ENCODE measurements around the gene PAPOLB. TPM values are rescaled to one million over a fixed set of nuclear protein-coding genes. Genes with fewer than 3 reads are reported as not detected.
A peak's percentile ranks its signal among the peaks of the same experiment; 100 is the strongest.

PAPOLB gene
- total RNA-seq, 2 experiments from 2014 or later = 0.08 TPM; not detected in 1

- Mint-ChIP-seq H3K4me3 (no peak overlapping the region), H3K36me3 (ENCODE audit: low read depth) (no peaks in the 10 kb centered on the region), H3K27me3 (ENCODE audit: low read depth) (peaks cover 20% of the 10 kb centered on the region), H3K4me1 (ENCODE audit: low read depth) (peaks cover 14% of the 10 kb centered on the region), H3K9me3 (ENCODE audit: insufficient read depth) (no peaks in the 10 kb centered on the region), H3K27ac (no peak overlapping the region)
- DNase-seq = no peak
- ATAC-seq = no peak
- CTCF ChIA-PET = no interaction called here
- POLR2A ChIA-PET = no interaction called here
Measured at GRCh38 chr7:4854916-4855315, 6.9 kb downstream of the PAPOLB start.

DNA sequence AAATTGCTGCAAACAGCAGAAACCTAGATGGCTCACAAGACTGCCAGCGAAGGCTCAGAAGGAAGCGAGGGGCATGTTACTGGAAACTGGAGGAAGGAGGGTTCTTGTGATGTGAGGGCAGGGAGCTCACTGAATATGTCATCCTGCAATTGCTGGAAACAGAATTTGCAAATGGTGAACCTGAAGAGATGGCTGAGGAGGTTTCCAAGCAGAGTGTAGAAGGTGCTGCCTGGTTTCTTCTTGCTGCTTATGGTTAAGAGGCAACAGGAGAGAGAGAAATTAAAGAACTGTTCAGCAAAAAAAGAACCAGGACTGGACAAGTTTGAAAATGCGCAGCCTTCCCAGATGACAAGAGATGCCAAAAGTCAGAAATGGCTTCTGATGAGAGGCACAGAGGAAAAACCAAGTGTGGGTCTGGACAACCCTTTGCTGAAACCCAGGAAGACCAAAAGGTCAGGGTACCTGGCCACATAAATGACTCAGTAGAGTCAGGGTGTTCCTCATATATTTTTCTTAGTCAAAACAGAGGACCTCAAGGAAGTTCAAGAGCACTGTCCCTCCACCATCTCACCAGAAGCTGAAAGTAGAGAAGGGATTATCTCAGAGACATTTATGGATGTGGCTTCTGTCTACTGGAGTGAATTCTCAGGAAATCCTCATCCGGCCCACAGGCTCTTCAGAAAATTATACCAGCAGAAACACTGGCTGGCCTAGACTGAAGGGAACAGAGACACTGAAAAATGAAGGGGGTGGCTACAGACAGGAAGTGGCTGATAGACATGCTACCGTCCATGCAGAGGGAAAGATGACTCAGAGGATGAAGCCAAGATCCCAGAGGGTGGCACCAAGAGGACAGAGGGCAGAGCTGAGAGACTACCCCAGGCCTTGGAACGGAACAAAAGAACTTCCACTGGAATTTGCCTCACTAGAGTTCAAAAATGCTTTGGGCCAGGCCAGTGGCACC is 10.1 kb downstream of the PAPOLB start:
- Mint-ChIP-seq H3K9me3 (ENCODE audit: insufficient read depth) (no peaks in the 10 kb centered on the region), H3K4me3 (no peak overlapping the region), H3K36me3 (ENCODE audit: low read depth) (no peaks in the 10 kb centered on the region), H3K4me1 (ENCODE audit: low read depth) (peaks cover 14% of the 10 kb centered on the region), H3K27me3 (ENCODE audit: low read depth) (peaks cover 5% of the 10 kb centered on the region), H3K27ac (peak overlapping the region; percentile 36)
- ChIA-PET POLR2A (no interaction called here), CTCF (no interaction called here)
- ATAC-seq (peak; percentile 74), DNase-seq (peak; percentile 28)

DNA sequence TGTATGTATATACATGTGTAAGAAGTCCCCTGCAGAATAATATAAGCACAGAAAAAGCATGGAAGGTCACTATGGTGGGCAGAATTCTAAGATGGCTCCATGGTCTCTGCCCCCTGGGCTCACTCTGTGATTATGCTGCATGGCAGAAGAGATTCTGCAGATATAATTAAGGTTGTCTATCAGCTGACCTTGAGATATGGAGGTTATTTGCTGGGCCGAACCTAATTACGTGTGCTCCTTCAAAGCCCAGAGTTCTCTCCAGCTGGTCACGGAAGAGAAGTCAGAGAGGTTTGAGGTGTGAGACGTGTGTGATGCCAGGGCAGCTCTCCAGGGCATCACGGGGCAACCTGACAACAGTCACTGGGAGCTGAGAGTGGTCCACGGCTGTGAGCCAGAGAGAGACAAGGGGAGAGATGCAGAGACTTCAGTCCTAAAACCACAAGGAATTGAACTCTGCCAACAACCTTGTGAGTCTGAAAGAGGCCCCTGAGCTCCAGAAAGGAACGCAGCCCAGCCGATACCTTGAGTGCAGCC is 11.5 kb downstream of the PAPOLB start:
- no peak for DNase-seq
- ChIA-PET CTCF (interaction anchor here (0.6 to 4.4 kb wide), 3 partner anchors 30 to 1079 kb away, joined by 3 to 26 read pairs (median 3); partner anchors contain the start of gene RADIL), POLR2A (no interaction called here)
- no peak for ATAC-seq
- H3K27ac Mint-ChIP-seq = no peak overlapping the region
- peaks cover 14% of the 10 kb centered on the region for H3K4me1 Mint-ChIP-seq (ENCODE audit: low read depth)
- peaks cover 8% of the 10 kb centered on the region for H3K27me3 Mint-ChIP-seq (ENCODE audit: low read depth)
- H3K9me3 Mint-ChIP-seq (ENCODE audit: insufficient read depth) = no peaks in the 10 kb centered on the region
- no peak overlapping the region for H3K4me3 Mint-ChIP-seq
- no peaks in the 10 kb centered on the region for H3K36me3 Mint-ChIP-seq (ENCODE audit: low read depth)

GRCh38 chr7:4849390-4849789 is 12.4 kb downstream of the PAPOLB start:
- Mint-ChIP-seq H3K4me1 (ENCODE audit: low read depth) (peaks cover 14% of the 10 kb centered on the region), H3K36me3 (ENCODE audit: low read depth) (no peaks in the 10 kb centered on the region), H3K4me3 (no peak overlapping the region), H3K27me3 (ENCODE audit: low read depth) (peaks cover 10% of the 10 kb centered on the region), H3K9me3 (ENCODE audit: insufficient read depth) (no peaks in the 10 kb centered on the region), H3K27ac (no peak overlapping the region)
- CTCF ChIA-PET = interaction anchor here (0.6 to 4.4 kb wide), 3 partner anchors 31 to 1078 kb away, joined by 3 to 26 read pairs (median 3); partner anchors contain the start of gene RADIL
- peak; percentile 58 for ATAC-seq
- POLR2A ChIA-PET = no interaction called here
- peak; percentile 56 for DNase-seq

DNA sequence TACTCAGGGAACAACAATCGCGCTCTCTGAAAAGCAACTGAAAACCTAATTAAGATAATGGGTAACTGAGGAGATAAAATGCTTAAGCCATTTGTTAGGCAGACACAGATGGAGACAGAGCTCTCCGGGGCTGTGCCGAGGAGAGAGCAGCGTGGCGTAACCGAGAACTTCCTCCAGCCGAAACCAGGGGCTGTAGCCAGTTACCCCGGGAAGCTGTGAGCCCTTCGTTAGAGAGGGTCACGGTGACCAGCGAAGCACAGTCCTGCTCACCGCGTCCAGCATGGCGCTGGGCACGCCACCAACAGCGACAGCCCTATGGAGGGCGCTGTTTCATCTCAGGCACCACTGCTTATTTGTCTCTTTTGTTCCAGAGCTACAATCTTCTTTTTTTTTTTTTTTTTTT is 16.1 kb downstream of the PAPOLB start:
- Mint-ChIP-seq H3K27ac (no peak overlapping the region), H3K4me3 (no peak overlapping the region), H3K4me1 (ENCODE audit: low read depth) (no peaks in the 10 kb centered on the region), H3K9me3 (ENCODE audit: insufficient read depth) (no peaks in the 10 kb centered on the region), H3K36me3 (ENCODE audit: low read depth) (no peaks in the 10 kb centered on the region), H3K27me3 (ENCODE audit: low read depth) (peaks cover 11% of the 10 kb centered on the region)
- no peak for ATAC-seq
- no peak for DNase-seq
- ChIA-PET CTCF (interaction anchor here (1.2 kb wide), 1 partner anchor 129 kb away, joined by 3 read pairs; no protein-coding TSS in a partner anchor), POLR2A (no interaction called here)

GRCh38 chr7:4842319-4843064 is 19.3 kb downstream of the PAPOLB start:
- Mint-ChIP-seq H3K36me3 (ENCODE audit: low read depth) (no peaks in the 10 kb centered on the region), H3K4me3 (no peak overlapping the region), H3K9me3 (ENCODE audit: insufficient read depth) (no peaks in the 10 kb centered on the region), H3K27ac (no peak overlapping the region), H3K4me1 (ENCODE audit: low read depth) (no peaks in the 10 kb centered on the region), H3K27me3 (ENCODE audit: low read depth) (peaks cover 9% of the 10 kb centered on the region)
- POLR2A ChIA-PET = no interaction called here
- ATAC-seq = no peak
- DNase-seq = no peak
- CTCF ChIA-PET = interaction anchor here (1.0 kb wide), 1 partner anchor 243 kb away, joined by 3 read pairs; no protein-coding TSS in a partner anchor

- CTCF ChIA-PET = interaction anchor here (1.0 kb wide), 1 partner anchor 244 kb away, joined by 3 read pairs; no protein-coding TSS in a partner anchor
- Mint-ChIP-seq H3K4me1 (ENCODE audit: low read depth) (no peaks in the 10 kb centered on the region), H3K27ac (no peak overlapping the region), H3K36me3 (ENCODE audit: low read depth) (no peaks in the 10 kb centered on the region), H3K9me3 (ENCODE audit: insufficient read depth) (no peaks in the 10 kb centered on the region), H3K27me3 (ENCODE audit: low read depth) (peaks cover 7% of the 10 kb centered on the region), H3K4me3 (no peak overlapping the region)
- ATAC-seq (no peak), DNase-seq (no peak)
- POLR2A ChIA-PET = no interaction called here
Measured at GRCh38 chr7:4841836-4842235, 20.0 kb downstream of the PAPOLB start.

GRCh38 chr7:4841007-4841784 is 20.6 kb downstream of the PAPOLB start:
- Mint-ChIP-seq H3K4me1 (ENCODE audit: low read depth) (no peaks in the 10 kb centered on the region), H3K36me3 (ENCODE audit: low read depth) (no peaks in the 10 kb centered on the region), H3K4me3 (no peak overlapping the region), H3K27ac (no peak overlapping the region), H3K9me3 (ENCODE audit: insufficient read depth) (no peaks in the 10 kb centered on the region), H3K27me3 (ENCODE audit: low read depth) (peaks cover 7% of the 10 kb centered on the region)
- no peak for ATAC-seq
- ChIA-PET POLR2A (no interaction called here), CTCF (no interaction called here)
- no peak for DNase-seq

GRCh38 chr7:4840079-4840501 is 21.7 kb downstream of the PAPOLB start:
- ATAC-seq = no peak
- ChIA-PET POLR2A (no interaction called here), CTCF (no interaction called here)
- Mint-ChIP-seq H3K4me3 (no peak overlapping the region), H3K36me3 (ENCODE audit: low read depth) (no peaks in the 10 kb centered on the region), H3K27me3 (ENCODE audit: low read depth) (peaks cover 2% of the 10 kb centered on the region), H3K9me3 (ENCODE audit: insufficient read depth) (no peaks in the 10 kb centered on the region), H3K4me1 (ENCODE audit: low read depth) (no peaks in the 10 kb centered on the region), H3K27ac (no peak overlapping the region)
- DNase-seq = no peak

DNA sequence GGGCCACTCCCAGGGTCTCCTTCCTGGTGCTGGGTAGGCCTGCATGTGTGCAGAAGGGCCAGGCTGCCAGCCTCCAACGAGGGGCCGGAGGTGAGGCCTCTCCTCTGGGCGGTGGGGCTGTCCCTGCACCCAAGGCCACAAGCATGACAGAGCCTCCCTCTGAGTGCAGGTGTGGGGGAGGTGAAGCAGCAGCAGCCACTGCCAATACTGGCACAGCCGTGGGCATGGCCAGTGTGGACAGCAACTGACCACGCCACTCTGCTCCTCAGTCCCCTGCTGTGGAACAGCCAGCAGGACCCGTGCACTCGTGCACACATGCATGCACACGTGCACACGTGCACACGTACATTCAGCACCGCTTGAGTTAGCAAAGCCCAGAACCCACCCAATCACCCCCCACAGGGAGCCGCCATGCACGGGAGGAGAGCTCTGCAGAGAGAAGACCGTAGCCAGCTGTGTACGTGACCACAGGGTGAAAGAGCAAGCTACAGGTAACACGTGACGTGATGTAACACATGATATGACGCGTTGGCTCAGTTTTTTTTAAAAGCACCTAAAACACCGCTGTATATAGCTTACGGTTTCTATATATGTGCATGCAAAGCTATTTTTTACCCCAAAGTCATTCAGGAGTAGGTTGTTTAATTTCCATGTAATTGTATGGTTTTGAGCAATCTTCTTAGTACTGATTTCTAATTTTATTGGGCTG is 23.1 kb downstream of the PAPOLB start:
- Mint-ChIP-seq H3K36me3 (ENCODE audit: low read depth) (no peaks in the 10 kb centered on the region), H3K4me3 (no peak overlapping the region), H3K27ac (no peak overlapping the region), H3K9me3 (ENCODE audit: insufficient read depth) (no peaks in the 10 kb centered on the region), H3K4me1 (ENCODE audit: low read depth) (no peaks in the 10 kb centered on the region), H3K27me3 (ENCODE audit: low read depth) (no peaks in the 10 kb centered on the region)
- DNase-seq (no peak), ATAC-seq (no peak)
- CTCF ChIA-PET = no interaction called here
- POLR2A ChIA-PET = no interaction called here
